H1 (cell line): ENCODE data around the gene KLHDC8B.

Experiments used
- ATF3 ChIP-seq: IDR thresholded peaks from 2 replicates; pipeline ENCODE4 v1.6.1; 2011; ENCODE audit warnings: low read depth, mild to moderate bottlenecking, low read length; ENCODE audit not compliant: insufficient read depth
- CHD2 ChIP-seq: IDR thresholded peaks from 2 replicates; pipeline ENCODE4 v1.6.1; 2012; ENCODE audit warnings: low read length, improper control_type of control experiment
- EP300 ChIP-seq, 2 experiments: IDR thresholded peaks; 1 replicate in 1 of 2; 2 replicates in 1 of 2; pipeline ENCODE4 v1.6.1; 2011 to 2012; ENCODE audit warnings: low read depth in 2 of 2, low read length in 2 of 2, mild to moderate bottlenecking in 2 of 2, borderline replicate concordance in 1 of 2, inconsistent platforms in 1 of 2, moderate library complexity in 1 of 2
- JUN ChIP-seq: IDR thresholded peaks from 2 replicates; pipeline ENCODE4 v1.6.1; 2011; ENCODE audit warnings: low read depth, mild to moderate bottlenecking, improper control_type of control experiment, low read length
- POLR2A ChIP-seq, 2 experiments: IDR thresholded peaks; 1 replicate in 1 of 2; 2 replicates in 1 of 2; pipeline ENCODE4 v1.6.1; 2011; ENCODE audit warnings: low read depth in 2 of 2, low read length in 2 of 2, mild to moderate bottlenecking in 2 of 2; ENCODE audit errors: control extremely low read depth in 1 of 2
- SP2 ChIP-seq: IDR thresholded peaks from 2 replicates; pipeline ENCODE4 v1.6.1; 2012; ENCODE audit warnings: mild to moderate bottlenecking, low read length, inconsistent platforms
- SRF ChIP-seq: IDR thresholded peaks from 2 replicates; pipeline ENCODE4 v1.6.1; 2011; ENCODE audit warnings: mild to moderate bottlenecking, low read depth, low read length, moderate library complexity
- TAF1 ChIP-seq: IDR thresholded peaks from 2 replicates; pipeline ENCODE4 v1.6.1; 2011; ENCODE audit warnings: mild to moderate bottlenecking, low read depth, low read length

- TF ChIP-seq SRF, result no peak
- no peak for TF ChIP-seq CHD2
- no peak for TF ChIP-seq SP2
- TF ChIP-seq ATF3, result no peak
- no peak for TF ChIP-seq POLR2A (IDR thresholded peaks at IDR 0.05; ENCODE audit: control extremely low read depth in 1 of 2, low read depth in 2 of 2, low read length in 2 of 2)
- TF ChIP-seq TAF1, result no peak
- no peak for TF ChIP-seq EP300 (IDR thresholded peaks at IDR 0.05; ENCODE audit: borderline replicate concordance in 1 of 2, low read depth in 2 of 2, low read length in 2 of 2)
- TF ChIP-seq JUN, result no peak
Observed at GRCh38 chr3:49122451-49122850, 48.9 kb upstream of the KLHDC8B start.
